ENCODE measurements around the gene ZNF701.

GRCh38 chr19:52600639-52601024 lies 30.5 kb downstream of the ZNF701 start:
- TF ChIP-seq ZBTB33 (IDR thresholded peaks at IDR 0.05; ENCODE audit: borderline replicate concordance, low read depth) (no peak), CTCF (IDR thresholded peaks at IDR 0.05) (no peak), YY1 (IDR thresholded peaks at IDR 0.05; ENCODE audit: low read depth) (no peak)

All from SK-N-SH (cell line).